IMR-90 (cell line): ENCODE measurements around the gene KLF7.

Source experiments
- CEBPB ChIP-seq: IDR thresholded peaks from 2 replicates; pipeline ENCODE4 v1.6.1; 2012; ENCODE audit warnings: low read depth, low read length, improper control_type of control experiment
- CHD1 ChIP-seq: IDR thresholded peaks from 2 replicates; pipeline ENCODE4 v1.6.1; 2012; ENCODE audit warnings: low read depth, low read length, improper control_type of control experiment
- CTCF ChIP-seq: conservative IDR thresholded peaks from 2 replicates; pipeline ENCODE4 v1.5.1; 2012; ENCODE audit warnings: mild to moderate bottlenecking, low read depth, low read length, improper control_type of control experiment
- MAFK ChIP-seq: IDR thresholded peaks from 2 replicates; pipeline ENCODE4 v1.6.1; 2012; ENCODE audit warnings: low read depth, low read length, improper control_type of control experiment
- MAZ ChIP-seq: IDR thresholded peaks from 2 replicates; pipeline ENCODE4 v1.6.1; 2012; ENCODE audit warnings: low read depth, mild to moderate bottlenecking, low read length, improper control_type of control experiment, moderate library complexity, borderline replicate concordance
- MXI1 ChIP-seq: IDR thresholded peaks from 2 replicates; pipeline ENCODE4 v1.6.1; 2012; ENCODE audit warnings: low read depth, mild to moderate bottlenecking, low read length, moderate library complexity, borderline replicate concordance
- POLR2A ChIP-seq: IDR thresholded peaks from 2 replicates; pipeline ENCODE4 v1.6.1; 2012; ENCODE audit warnings: mild to moderate bottlenecking, low read depth, low read length
- RAD21 ChIP-seq: IDR thresholded peaks from 2 replicates; pipeline ENCODE4 v1.6.1; 2012; ENCODE audit warnings: low read length, improper control_type of control experiment
- RCOR1 ChIP-seq: IDR thresholded peaks from 2 replicates; pipeline ENCODE4 v1.6.1; 2012; ENCODE audit warnings: mild to moderate bottlenecking, low read length, improper control_type of control experiment; ENCODE audit not compliant: insufficient replicate concordance
- RFX5 ChIP-seq: IDR thresholded peaks from 2 replicates; pipeline ENCODE4 v1.8.0; 2012; ENCODE audit warnings: low read depth, mild to moderate bottlenecking, low read length, moderate library complexity
- SMC3 ChIP-seq: fragments of 150-350 bp; IDR thresholded peaks from 2 replicates; pipeline ENCODE4 v1.6.1; 2016; ENCODE audit warnings: low read depth, mild to moderate bottlenecking, antibody characterized with exemption, low read length, moderate library complexity
- TF ChIP-seq, protein P1 (sequence below): fragments of 150-350 bp; IDR thresholded peaks from 2 replicates; pipeline ENCODE4 v1.6.1; 2017; ENCODE audit warnings: mild to moderate bottlenecking, antibody characterized with exemption, low read length, low read depth

- no peak for TF ChIP-seq CTCF
- no peak for TF ChIP-seq CEBPB
- no peak for TF ChIP-seq POLR2A
- TF ChIP-seq CHD1 = no peak
- TF ChIP-seq RFX5 = no peak
- no peak for TF ChIP-seq MXI1
- TF ChIP-seq, protein P1, sequence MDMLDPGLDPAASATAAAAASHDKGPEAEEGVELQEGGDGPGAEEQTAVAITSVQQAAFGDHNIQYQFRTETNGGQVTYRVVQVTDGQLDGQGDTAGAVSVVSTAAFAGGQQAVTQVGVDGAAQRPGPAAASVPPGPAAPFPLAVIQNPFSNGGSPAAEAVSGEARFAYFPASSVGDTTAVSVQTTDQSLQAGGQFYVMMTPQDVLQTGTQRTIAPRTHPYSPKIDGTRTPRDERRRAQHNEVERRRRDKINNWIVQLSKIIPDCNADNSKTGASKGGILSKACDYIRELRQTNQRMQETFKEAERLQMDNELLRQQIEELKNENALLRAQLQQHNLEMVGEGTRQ = no peak
- no peak for TF ChIP-seq MAZ
- no peak for TF ChIP-seq RAD21
- TF ChIP-seq MAFK = no peak
- no peak for TF ChIP-seq RCOR1
- no peak for TF ChIP-seq SMC3
Measured at GRCh38 chr2:207107551-207107950, 58.2 kb downstream of the KLF7 start.
